Measurements from ENCODE around the gene P2RY11. TPM values are rescaled to one million over a fixed set of nuclear protein-coding genes. Genes with fewer than 3 reads are reported as not detected.
A peak's percentile ranks its signal among the peaks of the same experiment; 100 is the strongest.

Gene P2RY11
- total RNA-seq, 1 donor from 2014 or later = 2.1 TPM

DNA sequence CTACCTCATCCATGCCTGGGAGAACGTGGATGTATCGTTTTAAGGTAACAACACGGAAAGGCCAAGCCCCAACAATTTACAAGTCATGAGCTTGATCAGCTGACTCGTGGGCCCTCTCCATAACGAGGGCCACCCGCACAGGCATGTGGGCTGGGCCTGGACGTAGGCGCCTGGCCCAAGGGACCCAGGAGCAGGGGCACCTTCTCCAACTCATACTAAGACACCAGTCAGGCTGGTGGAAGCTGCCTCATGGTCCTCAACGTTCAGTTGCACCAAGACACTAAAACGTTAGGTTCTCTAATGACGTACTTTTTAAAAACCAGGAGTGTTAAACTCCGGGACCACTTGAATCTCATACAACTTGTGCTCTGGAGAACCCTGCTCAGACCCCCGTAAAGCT lies 30.0 kb downstream of the P2RY11 start:
- DNase-seq = no peak

DNA sequence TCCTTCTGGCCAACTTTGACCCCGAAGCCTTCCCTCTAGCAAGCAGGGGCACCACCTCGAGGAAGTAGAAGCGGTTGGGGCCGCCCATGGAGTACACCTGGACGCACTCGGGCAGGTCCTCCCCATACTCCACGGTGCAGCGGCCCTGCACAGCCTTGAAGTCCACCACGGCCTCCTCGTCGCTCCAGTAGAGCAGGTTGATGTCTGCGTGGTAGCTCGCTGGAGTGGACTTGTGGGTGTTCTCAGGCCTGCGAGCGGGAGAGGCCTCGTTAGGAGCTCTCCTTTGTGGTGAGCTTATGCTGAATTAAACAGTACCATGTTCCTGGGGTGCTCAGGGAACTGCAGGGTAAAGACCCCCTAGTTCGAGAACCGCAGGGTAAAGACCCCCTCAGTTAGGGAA lies 30.5 kb downstream of the P2RY11 start:
- no peak for DNase-seq

DNA sequence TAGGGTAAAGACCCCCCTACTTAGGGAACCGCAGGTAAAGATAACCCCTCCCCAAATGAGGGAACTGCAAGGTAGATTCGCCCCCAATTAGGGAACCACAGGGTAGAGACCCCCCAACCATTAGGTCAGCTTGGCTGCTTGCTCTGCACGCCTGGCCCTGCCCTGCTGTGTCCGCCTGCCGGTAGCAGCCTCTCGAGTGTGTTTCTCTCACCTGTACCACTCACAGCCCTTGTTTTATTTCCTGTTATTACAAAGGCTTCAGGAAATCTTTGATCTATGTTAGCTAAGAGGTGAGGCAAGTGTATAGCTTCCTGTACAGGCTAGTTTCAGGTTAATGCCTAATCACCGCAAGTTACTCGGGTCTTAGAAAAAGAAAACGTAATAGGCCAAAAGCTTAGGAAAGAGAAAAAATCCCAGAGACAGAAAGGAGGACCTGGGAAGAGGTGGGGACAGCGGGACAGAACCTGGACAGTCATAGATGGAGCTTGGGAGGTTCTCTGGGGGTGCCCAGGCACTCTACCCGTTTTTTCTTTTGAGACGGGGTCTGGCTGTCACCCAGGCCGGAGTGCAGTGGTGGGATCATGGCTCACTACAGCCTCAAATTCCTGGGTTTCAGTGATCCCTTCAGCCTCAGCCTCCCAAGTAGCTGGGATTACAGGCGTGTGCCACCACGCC lies 31.3 kb downstream of the P2RY11 start:
- no peak for DNase-seq

DNA sequence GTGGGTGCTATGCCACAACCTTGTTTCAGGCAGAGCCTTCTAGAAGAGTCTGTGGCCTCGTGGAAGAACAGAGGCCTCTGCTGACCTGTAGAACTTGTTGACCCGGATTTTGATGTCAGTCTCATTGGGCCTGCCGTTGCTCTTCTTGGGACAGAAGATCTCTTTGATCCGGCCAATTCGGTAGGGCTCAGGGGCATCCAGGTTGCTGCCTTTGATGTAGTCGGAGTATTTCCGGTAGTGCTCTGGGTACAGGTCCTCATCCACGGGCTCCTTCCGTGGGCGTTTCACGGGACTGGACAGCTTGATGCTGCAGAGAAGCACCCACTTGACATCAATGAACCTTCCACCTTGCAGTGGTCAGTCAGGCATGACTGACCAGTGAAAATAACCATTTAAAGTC lies 32.2 kb downstream of the P2RY11 start:
- no peak for DNase-seq

DNA sequence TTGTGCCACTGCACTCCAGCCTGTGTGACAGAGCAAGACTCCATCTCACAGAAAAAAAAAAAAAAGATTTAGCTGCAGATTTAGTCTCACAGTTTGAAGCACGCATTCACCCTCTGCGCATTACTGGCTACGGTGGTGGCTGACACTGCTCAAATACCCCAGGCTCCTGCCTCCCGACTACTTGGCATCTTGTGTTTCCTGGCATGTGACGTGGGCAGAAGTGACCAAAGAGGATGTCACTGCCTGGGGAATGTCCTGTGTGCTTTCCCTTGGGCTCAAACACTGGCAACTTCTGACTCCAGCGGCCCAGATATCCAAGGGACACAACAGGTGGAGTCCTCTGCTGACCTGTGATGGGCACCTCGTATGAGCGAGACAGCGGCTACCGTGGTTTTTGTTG lies 32.9 kb downstream of the P2RY11 start:
- DNase-seq = no peak

DNA sequence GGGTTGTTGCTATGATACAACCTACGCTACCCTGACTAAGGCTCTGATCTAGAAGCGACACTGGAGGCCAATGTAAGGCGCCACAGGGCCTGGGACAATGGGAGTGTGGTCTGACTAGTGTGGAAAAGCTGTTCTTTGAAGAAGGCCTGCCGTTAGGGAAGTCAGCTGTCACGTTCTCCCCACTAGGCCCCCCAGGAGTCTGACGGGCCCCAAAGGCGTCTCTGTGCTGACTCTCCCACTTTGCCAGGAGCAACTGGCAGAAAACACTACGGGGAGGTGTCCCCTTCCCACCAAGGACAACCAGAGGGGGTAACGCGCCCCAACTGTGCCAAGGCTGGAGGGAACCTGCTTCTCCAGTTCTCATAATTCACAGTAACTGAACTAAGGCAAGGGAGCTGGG lies 33.5 kb downstream of the P2RY11 start:
- no peak for DNase-seq

DNA sequence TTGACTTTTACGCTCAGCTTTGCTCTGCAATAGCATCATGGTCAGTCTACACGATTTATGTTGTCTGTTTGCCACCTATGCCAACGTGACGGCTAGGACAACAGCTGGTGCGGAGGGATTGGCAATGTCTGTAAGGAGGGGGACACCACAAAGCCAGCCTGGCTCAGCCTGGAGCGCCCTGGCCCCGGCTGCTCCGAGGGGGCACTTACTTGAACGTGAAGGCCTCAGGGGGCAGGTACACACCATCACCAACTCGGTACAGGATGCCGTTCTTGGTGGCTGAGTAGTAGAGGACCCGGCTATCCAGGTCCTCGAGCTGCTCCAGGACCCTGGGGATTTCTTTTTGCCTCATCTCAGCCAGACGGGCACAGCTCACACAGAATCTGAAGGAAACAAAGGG lies 34.6 kb downstream of the P2RY11 start:
- DNase-seq = no peak

DNA sequence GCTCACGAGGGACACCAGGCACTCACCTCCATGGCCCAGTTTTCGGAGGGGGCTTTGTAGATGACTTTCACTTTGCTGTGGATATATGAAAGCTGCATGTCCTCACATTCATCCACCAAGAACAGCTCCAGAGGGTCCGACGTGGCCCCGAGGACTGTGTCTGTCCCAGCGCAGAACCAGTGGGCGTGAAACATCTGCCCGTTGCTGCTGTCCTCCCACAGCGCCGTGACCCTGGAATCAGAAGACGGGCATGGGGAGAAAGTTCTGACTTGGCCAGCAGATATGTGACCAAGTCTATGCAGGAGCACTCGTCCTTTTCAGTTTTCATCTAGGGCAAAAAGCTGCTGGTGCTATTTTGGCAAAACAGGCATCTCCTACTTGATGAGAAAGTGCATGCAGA lies 37.9 kb downstream of the P2RY11 start:
- DNase-seq = no peak

DNA sequence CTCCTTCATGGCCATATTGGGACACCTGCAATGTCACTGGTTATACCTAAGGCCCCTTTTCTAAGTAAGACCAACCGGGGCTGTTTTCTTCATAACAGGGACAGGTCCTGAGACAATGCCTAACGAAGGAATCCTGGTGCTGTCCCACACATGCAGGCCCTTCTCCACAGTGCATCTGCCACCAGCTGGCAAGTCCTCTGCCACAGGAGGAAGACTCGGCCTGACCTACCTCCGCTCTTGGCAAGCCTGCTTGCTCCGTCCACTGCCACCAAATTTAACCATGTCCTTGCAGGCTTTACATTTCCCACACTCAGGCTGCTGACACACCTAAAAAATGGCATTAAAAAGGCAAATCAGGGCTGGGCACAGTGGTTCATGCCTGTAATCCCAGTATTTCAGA lies 40.0 kb downstream of the P2RY11 start:
- no peak for DNase-seq

DNA sequence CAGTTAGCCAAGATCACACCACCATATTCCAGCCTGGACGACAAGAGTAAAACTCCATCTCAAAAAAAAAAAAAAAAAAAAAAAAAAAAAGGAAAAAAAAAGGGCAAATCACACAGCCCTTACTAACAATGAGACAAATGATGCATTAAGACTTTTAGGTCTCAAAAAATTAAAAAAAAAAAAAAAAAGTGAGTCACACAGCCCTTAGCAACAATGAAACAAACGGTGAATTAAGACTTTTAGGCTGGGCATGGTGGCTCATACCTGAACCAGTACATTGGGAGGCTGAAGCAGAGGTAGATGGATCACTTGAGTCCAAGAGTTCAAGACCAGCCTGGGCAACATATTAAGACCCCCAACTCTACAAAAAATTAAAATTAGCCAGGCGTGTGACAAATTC lies 40.6 kb downstream of the P2RY11 start:
- DNase-seq = no peak

DNA sequence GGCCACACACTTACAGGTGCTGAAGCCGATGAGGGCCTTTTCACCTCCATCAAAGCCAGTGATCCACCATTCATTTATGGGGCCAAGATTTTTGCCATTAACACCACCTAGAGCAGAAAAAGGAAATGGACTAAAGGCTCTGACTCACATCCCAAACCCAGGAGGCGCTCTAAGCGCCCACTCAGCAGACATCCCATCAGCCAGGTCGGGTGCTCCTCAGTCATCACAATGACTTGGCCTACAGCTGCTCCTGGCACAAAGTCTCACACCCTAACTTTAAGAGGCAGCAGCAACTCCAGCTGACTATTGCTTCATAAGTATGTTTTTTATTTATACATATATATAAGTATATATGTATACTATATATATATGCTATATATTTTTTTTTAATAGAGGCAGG lies 44.3 kb downstream of the P2RY11 start:
- DNase-seq = no peak

DNA sequence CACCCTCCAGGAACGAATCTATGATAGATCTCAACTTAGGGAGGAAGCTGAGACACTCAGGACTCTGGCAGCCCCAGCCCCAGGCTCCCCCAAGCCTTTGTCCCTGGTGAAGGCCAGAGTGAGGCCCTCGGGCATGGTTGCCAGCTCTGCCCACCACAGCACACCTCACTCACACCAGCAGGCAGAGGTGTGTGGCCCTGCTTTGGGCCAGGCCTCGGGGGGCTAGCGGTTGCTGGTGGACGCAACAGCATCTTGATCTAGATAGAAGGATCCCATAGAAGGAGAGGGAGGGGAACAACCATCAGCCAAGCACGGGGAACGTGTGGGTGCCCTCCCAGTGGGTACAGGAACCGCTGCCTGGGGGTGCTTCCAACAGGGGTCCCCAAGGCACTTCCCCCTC lies 46.6 kb downstream of the P2RY11 start:
- DNase-seq = no peak

DNA sequence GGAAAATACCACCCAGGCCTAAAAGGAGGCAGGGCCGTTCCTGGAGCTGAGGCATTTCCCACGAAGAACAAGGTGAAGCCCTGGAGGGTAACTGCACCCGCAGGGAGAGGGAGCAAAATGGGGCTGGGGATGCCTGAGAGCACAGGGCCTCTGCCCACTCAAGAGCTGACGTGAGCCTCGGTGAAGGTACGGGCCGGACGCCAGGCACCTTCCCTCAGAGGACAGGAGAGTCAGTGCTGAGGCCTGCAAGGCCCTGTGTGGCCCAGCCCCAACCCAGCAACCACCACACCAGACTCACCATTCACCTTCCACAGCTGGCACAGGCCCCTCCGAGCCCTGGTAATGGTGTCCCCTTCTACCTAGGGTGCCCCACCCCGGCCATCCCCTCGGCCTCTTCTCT lies 47.0 kb downstream of the P2RY11 start:
- no peak for DNase-seq

DNA sequence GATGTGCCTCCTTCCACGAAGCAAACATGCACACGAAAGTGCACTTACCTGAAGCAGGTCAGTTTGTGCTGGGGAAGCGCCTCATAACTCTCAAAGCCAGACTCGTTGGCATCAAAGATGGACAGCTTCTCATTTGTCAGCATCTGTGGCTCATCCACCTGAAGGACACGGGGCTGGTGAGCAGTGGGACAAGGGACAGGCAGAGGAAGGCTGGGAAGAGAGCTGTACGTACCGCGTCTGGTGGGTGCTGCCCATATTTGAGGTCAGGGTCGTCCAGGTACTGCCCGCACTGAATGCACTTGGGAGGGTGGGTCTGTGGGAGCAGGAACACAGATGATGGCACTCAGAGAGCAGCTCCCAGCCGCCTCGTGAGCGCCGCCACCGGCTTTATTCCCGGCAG lies 48.1 kb downstream of the P2RY11 start:
- no peak for DNase-seq

DNA sequence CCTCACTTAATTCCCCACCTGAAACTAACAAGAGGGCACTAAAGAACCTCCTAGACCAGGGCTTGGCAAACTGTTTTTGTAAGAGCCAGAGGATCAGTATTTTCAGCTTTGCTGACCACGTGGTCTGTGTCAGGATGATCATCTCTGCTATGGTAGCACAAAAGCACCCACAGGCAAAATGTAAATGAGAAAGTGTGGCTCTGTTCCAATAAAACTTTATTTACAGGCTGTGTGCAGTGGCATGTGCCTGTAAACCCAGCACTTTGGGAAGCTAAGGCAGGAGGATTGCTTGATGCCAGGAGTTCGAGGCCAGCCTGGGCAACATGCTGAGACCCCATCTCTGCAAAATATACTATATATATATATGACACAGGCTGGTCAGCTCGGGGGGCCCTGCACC lies 52.0 kb downstream of the P2RY11 start:
- DNase-seq = no peak

Small RNA genes lying within 50 kb of the gene (small RNA-seq; reads per million reads assigned to genes)
- gene SNORD105 (ENCODE audit: low replicate concordance) = 13.1 reads per million, percentile 94 among the genes with 10 or more reads in this experiment
- 1,520 reads per million, percentile 99 among the genes with 10 or more reads in this experiment for gene SNORD105B (ENCODE audit: low replicate concordance)

Other genes starting within 250 kb of the P2RY11 start
- gene OLFM2, start 175.2 kb upstream of the P2RY11 start, total RNA-seq = 22.9 TPM
- gene COL5A3, start 101.2 kb upstream of the P2RY11 start, total RNA-seq = 89.1 TPM
- gene RDH8, start 98.2 kb upstream of the P2RY11 start, total RNA-seq = not detected
- 15.7 TPM for gene SHFL, start 25.4 kb upstream of the P2RY11 start, total RNA-seq
- 7.8 TPM for gene ANGPTL6, start 9.0 kb upstream of the P2RY11 start, total RNA-seq
- 21.7 TPM for gene PPAN, start 5.3 kb upstream of the P2RY11 start, total RNA-seq
- gene EIF3G, start 8.2 kb downstream of the P2RY11 start, total RNA-seq = 239 TPM
- gene DNMT1, start 83.3 kb downstream of the P2RY11 start, total RNA-seq = 42.3 TPM
- 10.8 TPM for gene S1PR2, start 119.6 kb downstream of the P2RY11 start, total RNA-seq
- 26.4 TPM for gene MRPL4, start 140.5 kb downstream of the P2RY11 start, total RNA-seq
- 16.4 TPM for gene ICAM1, start 159.4 kb downstream of the P2RY11 start, total RNA-seq
- 0.62 TPM for gene ICAM4, start 175.3 kb downstream of the P2RY11 start, total RNA-seq
- not detected for gene ICAM5, start 178.3 kb downstream of the P2RY11 start, total RNA-seq
- 1.2 TPM for gene ZGLP1, start 198.1 kb downstream of the P2RY11 start, total RNA-seq
- gene FDX2, start 204.3 kb downstream of the P2RY11 start, total RNA-seq = 9.1 TPM
- gene RAVER1, start 221.8 kb downstream of the P2RY11 start, total RNA-seq = 13.8 TPM
- gene ICAM3, start 227.9 kb downstream of the P2RY11 start, total RNA-seq = 2.7 TPM